Measurements from ENCODE around the gene LAMTOR3. TPM values are rescaled to one million over a fixed set of nuclear protein-coding genes. Genes with fewer than 3 reads are reported as not detected.

Gene LAMTOR3
- total RNA-seq, 1 experiment from 2014 or later, result 33.6 TPM

GRCh38 chr4:99834569-99834968 lies 59.7 kb downstream of the LAMTOR3 start:
- Histone ChIP-seq H3K4me1 (peaks cover 3% of the 10 kb centered on the region; the same call in 1 of the 2 replicates), H3K36me3 (ENCODE audit: control insufficient read depth, insufficient read depth, low read length) (no peaks in the 10 kb centered on the region), H3K27me3 (replicated peaks; ENCODE audit: control insufficient read depth, insufficient read depth, low read length) (no peaks in the 10 kb centered on the region), H3K4me3 (ENCODE audit: low read depth, low read length) (no peak overlapping the region), H3K9me3 (no peaks in the 10 kb centered on the region)
- POLR2A ChIA-PET, result no interaction called here
- Mint-ChIP-seq H3K4me1 (ENCODE audit: low read depth, unreplicated experiment) (no peaks in the 10 kb centered on the region), H3K4me3 (ENCODE audit: unreplicated experiment) (no peak overlapping the region), H3K27ac (ENCODE audit: unreplicated experiment) (no peak overlapping the region), H3K9me3 (ENCODE audit: unreplicated experiment) (no peaks in the 10 kb centered on the region), H3K36me3 (ENCODE audit: insufficient read depth, unreplicated experiment) (peaks cover 5% of the 10 kb centered on the region), H3K27me3 (ENCODE audit: insufficient read depth, unreplicated experiment) (peaks cover 2% of the 10 kb centered on the region)
- no peak for TF ChIP-seq CTCF (IDR thresholded peaks at IDR 0.05; ENCODE audit: insufficient read depth in 1 of 2, low read depth in 1 of 2, low read length in 1 of 2, severe bottlenecking in 1 of 2, unreplicated experiment in 1 of 2)
- BruUV-seq (replicated peaks), result no TSS peak
- intact Hi-C loops (cut with micrococcal nuclease; ENCODE audit: unreplicated experiment), result no loop called here
- DNase-seq, result no peak
- CTCF ChIA-PET, result no interaction called here

- no peak overlapping the region for H3K4me3 ChIP-seq (ENCODE audit: low read depth, low read length)
- peaks cover 5% of the 10 kb centered on the region for H3K36me3 Mint-ChIP-seq (ENCODE audit: insufficient read depth, unreplicated experiment)
- POLR2A ChIA-PET, result interaction anchor here (0.5 kb wide), 1 partner anchor 108 kb away, joined by 3 read pairs; no protein-coding TSS in a partner anchor
- H3K27me3 ChIP-seq (replicated peaks; ENCODE audit: control insufficient read depth, insufficient read depth, low read length), result no peaks in the 10 kb centered on the region
- no peak for DNase-seq
- BruUV-seq (replicated peaks), result no TSS peak
- intact Hi-C loops (cut with micrococcal nuclease; ENCODE audit: unreplicated experiment), result no loop called here
- no peak overlapping the region for H3K27ac Mint-ChIP-seq (ENCODE audit: unreplicated experiment)
- H3K4me1 Mint-ChIP-seq (ENCODE audit: low read depth, unreplicated experiment), result no peaks in the 10 kb centered on the region
- H3K9me3 ChIP-seq, result no peaks in the 10 kb centered on the region
- no peaks in the 10 kb centered on the region for H3K9me3 Mint-ChIP-seq (ENCODE audit: unreplicated experiment)
- H3K27me3 Mint-ChIP-seq (ENCODE audit: insufficient read depth, unreplicated experiment), result peaks cover 2% of the 10 kb centered on the region
- H3K36me3 ChIP-seq (ENCODE audit: control insufficient read depth, insufficient read depth, low read length), result no peaks in the 10 kb centered on the region
- no peak for TF ChIP-seq CTCF (IDR thresholded peaks at IDR 0.05; ENCODE audit: insufficient read depth in 1 of 2, low read depth in 1 of 2, low read length in 1 of 2, severe bottlenecking in 1 of 2, unreplicated experiment in 1 of 2)
- peaks cover 3% of the 10 kb centered on the region; the same call in 1 of the 2 replicates for H3K4me1 ChIP-seq
- H3K4me3 Mint-ChIP-seq (ENCODE audit: unreplicated experiment), result no peak overlapping the region
- CTCF ChIA-PET, result no interaction called here
Observed at GRCh38 chr4:99833756-99834155, 60.5 kb downstream of the LAMTOR3 start.

GRCh38 chr4:99832758-99833157 lies 61.5 kb downstream of the LAMTOR3 start:
- no peak for TF ChIP-seq CTCF (IDR thresholded peaks at IDR 0.05; ENCODE audit: insufficient read depth in 1 of 2, low read depth in 1 of 2, low read length in 1 of 2, severe bottlenecking in 1 of 2, unreplicated experiment in 1 of 2)
- H3K4me1 Mint-ChIP-seq (ENCODE audit: low read depth, unreplicated experiment), result no peaks in the 10 kb centered on the region
- H3K27me3 ChIP-seq (replicated peaks; ENCODE audit: control insufficient read depth, insufficient read depth, low read length), result no peaks in the 10 kb centered on the region
- H3K36me3 ChIP-seq (ENCODE audit: control insufficient read depth, insufficient read depth, low read length), result no peaks in the 10 kb centered on the region
- H3K27me3 Mint-ChIP-seq (ENCODE audit: insufficient read depth, unreplicated experiment), result peaks cover 2% of the 10 kb centered on the region
- intact Hi-C loops (cut with micrococcal nuclease; ENCODE audit: unreplicated experiment), result no loop called here
- no peak overlapping the region for H3K4me3 ChIP-seq (ENCODE audit: low read depth, low read length)
- H3K4me3 Mint-ChIP-seq (ENCODE audit: unreplicated experiment), result no peak overlapping the region
- no peak for DNase-seq
- ChIA-PET CTCF (no interaction called here), POLR2A (no interaction called here)
- no peaks in the 10 kb centered on the region for H3K9me3 Mint-ChIP-seq (ENCODE audit: unreplicated experiment)
- no peak overlapping the region for H3K27ac Mint-ChIP-seq (ENCODE audit: unreplicated experiment)
- H3K36me3 Mint-ChIP-seq (ENCODE audit: insufficient read depth, unreplicated experiment), result peaks cover 5% of the 10 kb centered on the region
- no peaks in the 10 kb centered on the region for H3K9me3 ChIP-seq
- BruUV-seq (replicated peaks), result no TSS peak
- H3K4me1 ChIP-seq, result peaks cover 3% of the 10 kb centered on the region; the same call in 1 of the 2 replicates
